ENCODE data around the gene STK10. TPM values are rescaled to one million over a fixed set of nuclear protein-coding genes. Genes with fewer than 3 reads are reported as not detected.

STK10 gene
- total and polyA plus RNA-seq, 12 donors, result 5.6 to 22.3 (median 9.9) TPM

DNA sequence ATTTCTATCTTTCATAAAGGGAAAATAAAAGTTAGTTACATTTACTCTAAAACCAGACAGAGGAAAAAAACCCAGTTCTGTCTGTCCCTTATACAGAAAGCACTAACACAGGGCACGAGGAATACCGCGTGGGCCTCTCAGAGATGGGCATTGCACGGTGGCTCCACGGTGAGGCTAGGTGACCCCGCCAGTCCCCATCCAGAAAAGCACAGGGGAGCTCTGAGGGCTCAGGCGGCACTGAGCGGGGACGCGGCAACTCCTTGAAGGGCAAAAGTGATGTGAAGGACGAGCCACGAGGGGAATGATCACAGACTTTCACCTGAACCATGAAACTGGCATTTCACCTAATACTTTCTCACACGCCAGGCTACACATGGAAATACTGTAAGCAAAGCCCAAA is 145.8 kb downstream of the STK10 start:
- intact Hi-C loops (cut with DNase I), result loop anchor here in 8 of 10 donors (5.0 to 10.0 kb wide), 3 partner anchors 35 to 627 kb away; partner anchors contain the start of genes FGF18 (in 2 of the 8) and FBXW11 (in 1 of the 8)
- no peak overlapping the region for H3K4me3 ChIP-seq
- H3K36me3 ChIP-seq, result peaks cover 0 to 40% (median 0%) of the 10 kb centered on the region in 9 donors
- WGBS, 2 donors, result 92 to 95% methylated on average over 13 of the region's 13 CpGs
- TF ChIP-seq, protein P1, sequence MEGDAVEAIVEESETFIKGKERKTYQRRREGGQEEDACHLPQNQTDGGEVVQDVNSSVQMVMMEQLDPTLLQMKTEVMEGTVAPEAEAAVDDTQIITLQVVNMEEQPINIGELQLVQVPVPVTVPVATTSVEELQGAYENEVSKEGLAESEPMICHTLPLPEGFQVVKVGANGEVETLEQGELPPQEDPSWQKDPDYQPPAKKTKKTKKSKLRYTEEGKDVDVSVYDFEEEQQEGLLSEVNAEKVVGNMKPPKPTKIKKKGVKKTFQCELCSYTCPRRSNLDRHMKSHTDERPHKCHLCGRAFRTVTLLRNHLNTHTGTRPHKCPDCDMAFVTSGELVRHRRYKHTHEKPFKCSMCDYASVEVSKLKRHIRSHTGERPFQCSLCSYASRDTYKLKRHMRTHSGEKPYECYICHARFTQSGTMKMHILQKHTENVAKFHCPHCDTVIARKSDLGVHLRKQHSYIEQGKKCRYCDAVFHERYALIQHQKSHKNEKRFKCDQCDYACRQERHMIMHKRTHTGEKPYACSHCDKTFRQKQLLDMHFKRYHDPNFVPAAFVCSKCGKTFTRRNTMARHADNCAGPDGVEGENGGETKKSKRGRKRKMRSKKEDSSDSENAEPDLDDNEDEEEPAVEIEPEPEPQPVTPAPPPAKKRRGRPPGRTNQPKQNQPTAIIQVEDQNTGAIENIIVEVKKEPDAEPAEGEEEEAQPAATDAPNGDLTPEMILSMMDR (IDR thresholded peaks at IDR 0.05), result no peak
- H3K27me3 ChIP-seq, result no peaks in the 10 kb centered on the region
- ATAC-seq (no peak), DNase-seq (no peak)
- H3K27ac ChIP-seq, result no peak overlapping the region
- no peaks in the 10 kb centered on the region for H3K9me3 ChIP-seq
- H3K4me1 ChIP-seq, result peaks cover 0 to 11% (median 4%) of the 10 kb centered on the region in 9 donors

DNA sequence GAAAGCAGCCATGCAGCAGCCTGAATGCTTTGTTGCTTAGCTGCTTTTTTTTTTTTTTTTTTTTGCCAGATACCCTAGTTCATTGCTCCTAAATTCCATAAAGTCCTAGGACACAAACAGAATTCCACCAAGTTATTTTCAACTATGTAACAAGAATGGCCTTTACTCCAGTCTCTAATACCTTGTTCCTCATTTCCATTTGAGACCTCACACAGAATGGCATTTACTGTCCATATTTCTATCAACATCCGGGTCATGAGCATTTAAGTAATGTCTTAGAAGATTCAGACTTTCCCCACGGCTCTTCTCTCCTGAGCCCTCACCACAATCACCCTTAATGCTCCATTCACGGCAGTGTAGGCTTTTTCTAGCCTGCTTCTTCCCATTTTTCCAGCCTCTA is 149.9 kb downstream of the STK10 start:
- no peak overlapping the region for H3K27ac ChIP-seq
- H3K4me3 ChIP-seq, result no peak overlapping the region
- 77 to 93% methylated on average over 3 of the region's 3 CpGs for WGBS, 2 donors
- H3K9me3 ChIP-seq, result no peaks in the 10 kb centered on the region
- TF ChIP-seq, protein P1 (IDR thresholded peaks at IDR 0.05), result no peak
- H3K36me3 ChIP-seq, result peaks cover 0 to 7% (median 0%) of the 10 kb centered on the region in 9 donors
- intact Hi-C loops (cut with DNase I), result loop anchor here in 3 of 10 donors (10.0 kb wide), 1 partner anchor 623 kb away; the partner anchor contains the start of gene FGF18 (in 3 of the 3)
- H3K27me3 ChIP-seq, result no peaks in the 10 kb centered on the region
- DNase-seq, result no peak
- ATAC-seq, result no peak
- peaks cover 0 to 10% (median 4%) of the 10 kb centered on the region in 9 donors for H3K4me1 ChIP-seq

- no peak for DNase-seq
- TF ChIP-seq, protein P1 (IDR thresholded peaks at IDR 0.05), result no peak
- H3K36me3 ChIP-seq, result no peaks in the 10 kb centered on the region
- peaks cover 0 to 7% (median 0%) of the 10 kb centered on the region in 11 donors for H3K9me3 ChIP-seq
- peaks cover 0 to 6% (median 0%) of the 10 kb centered on the region in 9 donors for H3K4me1 ChIP-seq
- no peak overlapping the region for H3K4me3 ChIP-seq
- H3K27ac ChIP-seq, result no peak overlapping the region
- no peak for ATAC-seq
- WGBS, 2 donors, result 66 to 81% methylated on average over 2 of the region's 2 CpGs
- intact Hi-C loops (cut with DNase I), result loop anchor here in 3 of 10 donors (10.0 kb wide), 1 partner anchor 620 kb away; the partner anchor contains the start of gene FGF18 (in 3 of the 3)
- no peaks in the 10 kb centered on the region for H3K27me3 ChIP-seq
Observed at GRCh38 chr5:172035049-172035448, 153.0 kb downstream of the STK10 start.

GRCh38 chr5:172031894-172032461 is 156.0 kb downstream of the STK10 start:
- no peak for DNase-seq

More at GRCh38 chr5:172031894-172032461, 156.0 kb downstream of the STK10 start:
- no peaks in the 10 kb centered on the region for H3K4me1 ChIP-seq
- H3K9me3 ChIP-seq, result peaks cover 0 to 7% (median 0%) of the 10 kb centered on the region in 11 donors
- no peak overlapping the region for H3K4me3 ChIP-seq
- TF ChIP-seq, protein P1 (IDR thresholded peaks at IDR 0.05), result no peak
- WGBS, 2 donors, result 96% methylated on average over 4 of the region's 4 CpGs
- intact Hi-C loops (cut with DNase I), result loop anchor here in 3 of 10 donors (10.0 kb wide), 1 partner anchor 617 kb away; the partner anchor contains the start of gene FGF18 (in 3 of the 3)
- ATAC-seq, result no peak
- H3K36me3 ChIP-seq, result no peaks in the 10 kb centered on the region
- no peaks in the 10 kb centered on the region for H3K27me3 ChIP-seq
- no peak overlapping the region for H3K27ac ChIP-seq

All from heart right ventricle (tissue), 16 donors.